Measurements from ENCODE around the gene SULF2. TPM values are rescaled to one million over a fixed set of nuclear protein-coding genes. Genes with fewer than 3 reads are reported as not detected.

The SULF2 gene
- total and polyA plus RNA-seq, 2 of the 4 experiments (the other 2 are of a cell fraction), result 0.54 to 0.77 TPM

DNA sequence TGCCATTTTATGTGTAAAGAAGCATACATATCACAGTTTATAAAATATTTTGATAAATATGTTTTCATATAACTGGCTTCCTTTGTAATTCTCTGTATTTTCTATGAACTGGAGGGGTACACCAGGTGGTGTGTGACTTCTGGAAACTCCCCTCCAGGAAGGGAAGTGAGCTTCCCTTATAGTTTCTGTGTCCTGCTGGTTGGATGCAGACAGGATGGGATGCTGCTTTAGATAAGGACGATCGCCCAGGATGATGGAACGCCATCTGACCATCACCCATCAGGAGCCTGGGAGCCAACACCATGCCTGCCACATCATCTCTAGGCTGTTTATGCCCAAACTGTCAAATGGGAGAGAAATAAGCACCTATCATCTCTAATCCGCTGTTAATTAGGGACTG lies 66.1 kb downstream of the SULF2 start:
- Histone ChIP-seq H3K79me1 (ENCODE audit: low read depth in 1 of 2, low read length in 2 of 2) (no peaks in the 10 kb centered on the region), H3K56ac (ENCODE audit: extremely low read depth, insufficient read depth, low read length) (no peak overlapping the region), H3K9me3 (ENCODE audit: control insufficient read depth, insufficient read depth, low read length) (no peaks in the 10 kb centered on the region), H3K23ac (ENCODE audit: low read depth, low read length) (no peak overlapping the region), H3K4me2 (ENCODE audit: low read depth, low read length) (no peak overlapping the region), H3K4me3 (ENCODE audit: insufficient read depth, low read depth, low read length) (no peak overlapping the region), H3K4ac (ENCODE audit: low read depth, low read length) (no peak overlapping the region), H3K36me3 (ENCODE audit: control insufficient read depth, insufficient read depth, low read length) (no peaks in the 10 kb centered on the region), H3K14ac (replicated peaks; ENCODE audit: low read depth, low read length) (no peak overlapping the region), H3K27ac (ENCODE audit: insufficient read depth, low read length) (no peak overlapping the region), H2AK9ac (replicated peaks; ENCODE audit: low read depth, low read length, poor library complexity) (no peak overlapping the region), H2BK120ac (ENCODE audit: low read depth, low read length) (no peak overlapping the region), H4K8ac (ENCODE audit: low read depth in 2 of 2, low read length in 2 of 2) (no peak overlapping the region), H3K4me1 (ENCODE audit: control insufficient read depth, insufficient read depth, low read length) (peaks cover 2% of the 10 kb centered on the region; the same call in 1 of the 2 replicates), H3K9me1 (ENCODE audit: insufficient read depth, low read length) (no peaks in the 10 kb centered on the region), H3K18ac (ENCODE audit: low read depth, low read length) (no peak overlapping the region), H4K20me1 (ENCODE audit: insufficient read depth, low read length) (no peaks in the 10 kb centered on the region), H2BK15ac (ENCODE audit: low read depth, low read length) (no peak overlapping the region), H3K9ac (ENCODE audit: low read depth, low read length) (no peak overlapping the region), H4K5ac (ENCODE audit: low read depth, low read length) (no peak overlapping the region), H3K27me3 (ENCODE audit: control insufficient read depth, insufficient read depth, low read length) (peaks cover 12% of the 10 kb centered on the region; the same call in 1 of the 2 replicates), H2AFZ (replicated peaks; ENCODE audit: low read length, poor library complexity) (no peak overlapping the region), H2BK5ac (ENCODE audit: low read depth, low read length, poor library complexity, severe bottlenecking) (no peak overlapping the region), H2AK5ac (ENCODE audit: low read depth, low read length) (no peak overlapping the region), H2BK20ac (ENCODE audit: low read depth, low read length) (no peak overlapping the region), H4K91ac (ENCODE audit: insufficient read depth, low read depth, low read length) (no peak overlapping the region)
- 70% methylated on average over 3 of the region's 4 CpGs; no CpG with 5 or more reads in 1 of the 2 experiments for WGBS, 2 experiments (ENCODE audit: extremely low coverage in 2 of 2, insufficient read length in 1 of 2)
- in situ Hi-C loops (cut with MboI; ENCODE audit: low sequenced_read_pairs) (no loop called here), intact Hi-C loops (cut with micrococcal nuclease) (no loop called here), dilution Hi-C loops (cut with HindIII; ENCODE audit: low sequenced_read_pairs, unreplicated experiment) (no loop called here)
- ChIA-PET POLR2A (ENCODE audit: unreplicated experiment) (no interaction called here), CTCF (no interaction called here)
- ATAC-seq (ENCODE audit: low read depth), result no peak
- TF ChIP-seq MAZ (IDR thresholded peaks at IDR 0.05; ENCODE audit: borderline replicate concordance, low read depth, low read length) (no peak), BHLHE40 (IDR thresholded peaks at IDR 0.05; ENCODE audit: low read depth, low read length) (no peak), RFX5 (IDR thresholded peaks at IDR 0.05; ENCODE audit: low read depth, low read length) (no peak), MAFK (IDR thresholded peaks at IDR 0.05; ENCODE audit: low read depth, low read length) (no peak), POLR2A (IDR thresholded peaks at IDR 0.05; ENCODE audit: low read depth, low read length) (no peak), RCOR1 (IDR thresholded peaks at IDR 0.05; ENCODE audit: insufficient replicate concordance, low read length) (no peak), RAD21 (IDR thresholded peaks at IDR 0.05; ENCODE audit: low read length) (no peak), ELK1 (IDR thresholded peaks at IDR 0.05; ENCODE audit: borderline replicate concordance, low read depth, low read length) (no peak), NFE2L2 (IDR thresholded peaks at IDR 0.05; ENCODE audit: low read depth, low read length) (no peak), MXI1 (IDR thresholded peaks at IDR 0.05; ENCODE audit: borderline replicate concordance, low read depth, low read length) (no peak)
- TF ChIP-seq, protein P1, sequence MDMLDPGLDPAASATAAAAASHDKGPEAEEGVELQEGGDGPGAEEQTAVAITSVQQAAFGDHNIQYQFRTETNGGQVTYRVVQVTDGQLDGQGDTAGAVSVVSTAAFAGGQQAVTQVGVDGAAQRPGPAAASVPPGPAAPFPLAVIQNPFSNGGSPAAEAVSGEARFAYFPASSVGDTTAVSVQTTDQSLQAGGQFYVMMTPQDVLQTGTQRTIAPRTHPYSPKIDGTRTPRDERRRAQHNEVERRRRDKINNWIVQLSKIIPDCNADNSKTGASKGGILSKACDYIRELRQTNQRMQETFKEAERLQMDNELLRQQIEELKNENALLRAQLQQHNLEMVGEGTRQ (IDR thresholded peaks at IDR 0.05; ENCODE audit: low read depth, low read length), result no peak
- no TSS peak for BruUV-seq (replicated peaks)
- DNase-seq, result no peak

Measured in IMR-90 (cell line).